GM12878 (cell line): Measurements from ENCODE around the gene GALK2.

Experiments used
- CTCF ChIP-seq, 3 experiments: IDR thresholded peaks in 2 of 3; conservative IDR thresholded peaks in 1 of 3; 2 replicates each; pipeline ENCODE4 v1.5.1; 2011; ENCODE audit warnings: low read depth in 3 of 3, low read length in 3 of 3, mild to moderate bottlenecking in 3 of 3, control low read depth in 2 of 3, moderate library complexity in 2 of 3, inconsistent platforms in 1 of 3, mixed read lengths in 1 of 3; ENCODE audit not compliant: control insufficient read depth in 2 of 3, insufficient read depth in 1 of 3; ENCODE audit errors: extremely low read depth in 1 of 3
- EZH2 ChIP-seq: IDR thresholded peaks from 2 replicates; pipeline ENCODE4 v1.6.1; 2012; ENCODE audit warnings: low read depth, mild to moderate bottlenecking, control low read depth, inconsistent platforms, low read length, borderline replicate concordance; ENCODE audit not compliant: control insufficient read depth

- TF ChIP-seq EZH2 = no peak
- no peak for TF ChIP-seq CTCF (IDR thresholded peaks at IDR 0.05 in 2 of 3, conservative IDR thresholded peaks at IDR 0.05 in 1 of 3; ENCODE audit: control insufficient read depth in 2 of 3, extremely low read depth in 1 of 3, insufficient read depth in 1 of 3, low read depth in 3 of 3, low read length in 3 of 3)
These were observed 29.6 kb downstream of the GALK2 start for GRCh38 chr15:49199666-49200065.
